HEK293 (cell line): ENCODE results near the gene CFAP299.

Experiments
- BCL11A ChIP-seq: fragments of 450-650 bp; formaldehyde crosslinking; IDR thresholded peaks from 2 replicates; pipeline ENCODE4 v1.5.1; 2016; ENCODE audit warnings: low read depth, missing biosample characterization, missing genetic modification characterization
- GFI1B ChIP-seq: fragments of 450-650 bp; formaldehyde crosslinking; IDR thresholded peaks from 2 replicates; pipeline ENCODE4 v1.5.1; 2016; ENCODE audit warnings: missing biosample characterization, missing genetic modification characterization
- HOXA7 ChIP-seq: sonication (generic); formaldehyde crosslinking; IDR thresholded peaks from 2 replicates; pipeline ENCODE4 v1.8.1; 2022; ENCODE audit warnings: missing genetic modification reagents, borderline replicate concordance
- HOXC10 ChIP-seq: sonication (generic); formaldehyde crosslinking; IDR thresholded peaks from 2 replicates; pipeline ENCODE4 v1.8.1; 2023; ENCODE audit warnings: mild to moderate bottlenecking, missing genetic modification reagents
- KLF9 ChIP-seq: fragments of 450-650 bp; formaldehyde crosslinking; IDR thresholded peaks from 2 replicates; pipeline ENCODE4 v1.5.1; 2016; ENCODE audit warnings: missing biosample characterization, missing genetic modification characterization, low read depth
- PATZ1 ChIP-seq: fragments of 450-650 bp; formaldehyde crosslinking; IDR thresholded peaks from 2 replicates; pipeline ENCODE4 v1.5.1; 2016; ENCODE audit warnings: missing biosample characterization, missing genetic modification characterization
- PRDM1 ChIP-seq: fragments of 450-650 bp; formaldehyde crosslinking; IDR thresholded peaks from 2 replicates; pipeline ENCODE4; 2016; ENCODE audit warnings: missing biosample characterization, missing genetic modification characterization
- REST ChIP-seq: fragments of 450-650 bp; formaldehyde crosslinking; IDR thresholded peaks from 2 replicates; pipeline ENCODE4 v1.5.1; 2016; ENCODE audit warnings: missing biosample characterization, missing genetic modification characterization
- SCRT1 ChIP-seq: fragments of 450-650 bp; formaldehyde crosslinking; IDR thresholded peaks from 2 replicates; pipeline ENCODE4 v1.5.1; 2016; ENCODE audit warnings: missing biosample characterization, missing genetic modification characterization, borderline replicate concordance
- SP3 ChIP-seq: fragments of 450-650 bp; formaldehyde crosslinking; IDR thresholded peaks from 2 replicates; pipeline ENCODE4 v1.5.1; 2016; ENCODE audit warnings: missing biosample characterization, missing genetic modification characterization
- WT1 ChIP-seq: fragments of 450-650 bp; formaldehyde crosslinking; IDR thresholded peaks from 2 replicates; pipeline ENCODE4 v1.5.1; 2016; ENCODE audit warnings: missing biosample characterization, missing genetic modification characterization
- ZBTB44 ChIP-seq: fragments of 450-650 bp; IDR thresholded peaks from 2 replicates; pipeline ENCODE4 v1.5.1; 2018; ENCODE audit warnings: missing biosample characterization, mild to moderate bottlenecking, missing genetic modification characterization
- ZBTB6 ChIP-seq: fragments of 450-650 bp; formaldehyde crosslinking; IDR thresholded peaks from 2 replicates; pipeline ENCODE4 v1.5.1; 2017; ENCODE audit warnings: missing biosample characterization, missing genetic modification characterization
- ZNF157 ChIP-seq: fragments of 450-650 bp; formaldehyde crosslinking; IDR thresholded peaks from 2 replicates; pipeline ENCODE4 v1.5.1; 2016; ENCODE audit warnings: missing biosample characterization, missing genetic modification characterization
- ZNF404 ChIP-seq: fragments of 450-650 bp; formaldehyde crosslinking; IDR thresholded peaks from 2 replicates; pipeline ENCODE4 v1.5.1; 2017; ENCODE audit warnings: missing biosample characterization, missing genetic modification characterization
- ZNF416 ChIP-seq: fragments of 450-650 bp; formaldehyde crosslinking; IDR thresholded peaks from 2 replicates; pipeline ENCODE4 v1.5.1; 2016; ENCODE audit warnings: missing biosample characterization, missing genetic modification characterization
- ZNF433 ChIP-seq: fragments of 450-650 bp; formaldehyde crosslinking; IDR thresholded peaks from 2 replicates; pipeline ENCODE4 v1.5.1; 2016; ENCODE audit warnings: missing biosample characterization, missing genetic modification characterization, low read depth
- ZNF558 ChIP-seq: fragments of 450-650 bp; formaldehyde crosslinking; IDR thresholded peaks from 2 replicates; pipeline ENCODE4 v1.5.1; 2016; ENCODE audit warnings: missing biosample characterization, missing genetic modification characterization
- ZNF585B ChIP-seq: fragments of 450-650 bp; formaldehyde crosslinking; IDR thresholded peaks from 2 replicates; pipeline ENCODE4 v1.5.1; 2016; ENCODE audit warnings: missing biosample characterization, missing genetic modification characterization
- ZNF600 ChIP-seq: fragments of 450-650 bp; formaldehyde crosslinking; IDR thresholded peaks from 2 replicates; pipeline ENCODE4 v1.5.1; 2016; ENCODE audit warnings: missing biosample characterization, missing genetic modification characterization
- ZNF629 ChIP-seq: fragments of 450-650 bp; formaldehyde crosslinking; IDR thresholded peaks from 2 replicates; pipeline ENCODE4 v1.5.1; 2017; ENCODE audit warnings: missing biosample characterization, missing genetic modification characterization
- ZNF670 ChIP-seq: fragments of 450-650 bp; formaldehyde crosslinking; IDR thresholded peaks from 2 replicates; pipeline ENCODE4 v1.5.1; 2016; ENCODE audit warnings: missing biosample characterization, missing genetic modification characterization, low read depth
- ZNF692 ChIP-seq: fragments of 450-650 bp; formaldehyde crosslinking; IDR thresholded peaks from 2 replicates; pipeline ENCODE4 v1.5.1; 2016; ENCODE audit warnings: missing biosample characterization, missing genetic modification characterization
- TF ChIP-seq, protein P1 (sequence below): fragments of 450-650 bp; formaldehyde crosslinking; IDR thresholded peaks from 2 replicates; pipeline ENCODE4 v1.5.1; 2016; ENCODE audit warnings: missing biosample characterization, missing genetic modification characterization
- TF ChIP-seq, protein P2 (sequence below): fragments of 450-650 bp; formaldehyde crosslinking; IDR thresholded peaks from 2 replicates; pipeline ENCODE4 v1.5.1; 2017; ENCODE audit warnings: missing biosample characterization, missing genetic modification characterization
- TF ChIP-seq, protein P3 (sequence below): fragments of 450-650 bp; formaldehyde crosslinking; IDR thresholded peaks from 2 replicates; pipeline ENCODE4; 2016; ENCODE audit warnings: missing biosample characterization, missing genetic modification characterization

CFAP299 gene

DNA sequence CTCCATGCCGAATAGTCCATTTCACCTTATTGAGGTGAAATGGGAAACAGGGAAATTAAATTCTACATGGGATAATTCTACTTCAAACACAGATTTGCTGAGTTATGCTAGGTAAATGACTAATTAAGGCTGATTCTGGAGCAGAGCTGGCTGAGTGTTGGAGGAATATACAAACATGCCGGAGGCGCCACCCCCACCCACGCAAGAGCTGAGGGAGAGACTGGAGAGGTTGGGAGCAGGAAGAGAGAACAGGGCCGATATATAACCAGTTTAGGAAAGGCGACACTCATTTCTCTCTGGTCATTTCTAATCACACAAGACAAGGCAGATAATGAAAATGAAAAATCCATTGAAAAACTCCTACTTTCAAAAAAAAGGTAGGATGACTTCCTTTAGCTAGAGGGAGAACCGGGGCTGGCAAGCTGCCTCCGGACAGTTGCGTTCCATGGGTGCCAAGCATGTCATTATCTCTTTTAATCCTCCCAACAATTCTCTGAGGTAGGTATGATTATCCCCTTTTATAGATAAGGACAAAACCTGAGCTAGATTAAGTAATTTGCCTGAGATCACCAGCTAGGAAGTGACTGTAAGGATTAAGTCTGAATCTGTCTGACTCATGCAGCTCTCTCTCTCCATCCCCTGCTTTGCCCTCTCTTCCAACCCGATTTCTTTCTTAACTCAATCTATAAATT is 27.6 kb upstream of the CFAP299 start (continued):
- no peak for TF ChIP-seq ZNF558 (tag by site-specific recombination)
- TF ChIP-seq ZNF600 (tag by site-specific recombination) = peak; percentile 14; the same call in 1 of the 2 replicates
- no peak for TF ChIP-seq BCL11A
- TF ChIP-seq ZNF157 (tag by site-specific recombination) = no peak
- no peak for TF ChIP-seq REST
- TF ChIP-seq WT1 (tag by site-specific recombination) = peak; percentile 80
- TF ChIP-seq, protein P1, sequence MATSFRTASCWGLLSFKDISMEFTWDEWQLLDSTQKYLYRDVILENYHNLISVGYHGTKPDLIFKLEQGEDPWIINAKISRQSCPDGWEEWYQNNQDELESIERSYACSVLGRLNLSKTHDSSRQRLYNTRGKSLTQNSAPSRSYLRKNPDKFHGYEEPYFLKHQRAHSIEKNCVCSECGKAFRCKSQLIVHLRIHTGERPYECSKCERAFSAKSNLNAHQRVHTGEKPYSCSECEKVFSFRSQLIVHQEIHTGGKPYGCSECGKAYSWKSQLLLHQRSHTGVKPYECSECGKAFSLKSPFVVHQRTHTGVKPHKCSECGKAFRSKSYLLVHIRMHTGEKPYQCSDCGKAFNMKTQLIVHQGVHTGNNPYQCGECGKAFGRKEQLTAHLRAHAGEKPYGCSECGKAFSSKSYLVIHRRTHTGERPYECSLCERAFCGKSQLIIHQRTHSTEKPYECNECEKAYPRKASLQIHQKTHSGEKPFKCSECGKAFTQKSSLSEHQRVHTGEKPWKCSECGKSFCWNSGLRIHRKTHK (tag by site-specific recombination) = no peak
- TF ChIP-seq SP3 (tag by site-specific recombination) = no peak
- no peak for TF ChIP-seq SCRT1
- TF ChIP-seq ZNF416 (tag by site-specific recombination) = no peak
- 0 out of 2 replicates have a peak, but pooled peaks have one; percentile 49 for TF ChIP-seq ZNF692 (tag by site-specific recombination)
- no peak for TF ChIP-seq ZNF585B (tag by site-specific recombination)
- 0 out of 2 replicates have a peak, but pooled peaks have one; percentile 2 for TF ChIP-seq ZBTB6 (tag by site-specific recombination)
- no peak for TF ChIP-seq ZNF670 (tag by site-specific recombination)
- peak; percentile 83 for TF ChIP-seq ZNF629 (tag by site-specific recombination)
- no peak for TF ChIP-seq ZNF433 (tag by site-specific recombination)
- no peak for TF ChIP-seq ZNF404 (tag by site-specific recombination)
- TF ChIP-seq, protein P2, sequence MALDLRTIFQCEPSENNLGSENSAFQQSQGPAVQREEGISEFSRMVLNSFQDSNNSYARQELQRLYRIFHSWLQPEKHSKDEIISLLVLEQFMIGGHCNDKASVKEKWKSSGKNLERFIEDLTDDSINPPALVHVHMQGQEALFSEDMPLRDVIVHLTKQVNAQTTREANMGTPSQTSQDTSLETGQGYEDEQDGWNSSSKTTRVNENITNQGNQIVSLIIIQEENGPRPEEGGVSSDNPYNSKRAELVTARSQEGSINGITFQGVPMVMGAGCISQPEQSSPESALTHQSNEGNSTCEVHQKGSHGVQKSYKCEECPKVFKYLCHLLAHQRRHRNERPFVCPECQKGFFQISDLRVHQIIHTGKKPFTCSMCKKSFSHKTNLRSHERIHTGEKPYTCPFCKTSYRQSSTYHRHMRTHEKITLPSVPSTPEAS (tag by site-specific recombination) = no peak
- TF ChIP-seq PATZ1 (tag by site-specific recombination) = peak; percentile 22; the same call in 1 of the 2 replicates
- TF ChIP-seq GFI1B (tag by site-specific recombination) = peak; percentile 44; the same call in 1 of the 2 replicates
- no peak for TF ChIP-seq HOXA7 (CRISPR knock-in tag)
- no peak for TF ChIP-seq KLF9 (tag by site-specific recombination)
- TF ChIP-seq ZBTB44 (tag by site-specific recombination) = no peak
- no peak for TF ChIP-seq HOXC10
- TF ChIP-seq, protein P3, sequence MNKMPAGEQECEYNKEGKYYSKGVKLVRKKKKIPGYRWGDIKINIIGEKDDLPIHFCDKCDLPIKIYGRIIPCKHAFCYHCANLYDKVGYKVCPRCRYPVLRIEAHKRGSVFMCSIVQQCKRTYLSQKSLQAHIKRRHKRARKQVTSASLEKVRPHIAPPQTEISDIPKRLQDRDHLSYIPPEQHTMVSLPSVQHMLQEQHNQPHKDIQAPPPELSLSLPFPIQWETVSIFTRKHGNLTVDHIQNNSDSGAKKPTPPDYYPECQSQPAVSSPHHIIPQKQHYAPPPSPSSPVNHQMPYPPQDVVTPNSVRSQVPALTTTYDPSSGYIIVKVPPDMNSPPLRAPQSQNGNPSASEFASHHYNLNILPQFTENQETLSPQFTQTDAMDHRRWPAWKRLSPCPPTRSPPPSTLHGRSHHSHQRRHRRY = no peak
- TF ChIP-seq PRDM1 (tag by site-specific recombination) = 0 out of 2 replicates have a peak, but pooled peaks have one; percentile 19
